Activated T-helper 2 cell treated with anti-CD3 and anti-CD28 coated beads, Interferon-gamma antibody, Interleukin-2, Interleukin-4, amounts not matched to agents 10 μg/mL and 5 μg/mL and 100 μg/mL, durations not matched to agents 14 hours and 24 hours and 36 hours (primary cell): Measurements from ENCODE around the gene NXPH3. TPM values are rescaled to one million over a fixed set of nuclear protein-coding genes. Genes with fewer than 3 reads are reported as not detected.
"Not testable (repeated sequence)": the region's sequence is repeated elsewhere in the genome, so short reads cannot be mapped to it uniquely, and the experiment has no call there.

Experiments
- DNase-seq: peaks from one replicate; pipeline ENCODE4 v3.0.0; 2021; ENCODE audit warnings: low spot score
- H3K27ac Mint-ChIP-seq: one replicate; pipeline ENCODE4 v1.8.0; 2021; ENCODE audit warnings: mixed read lengths
- H3K27me3 Mint-ChIP-seq: one replicate; pipeline ENCODE4 v1.8.0; 2021; ENCODE audit warnings: low read depth, mixed read lengths
- H3K36me3 Mint-ChIP-seq: one replicate; pipeline ENCODE4 v1.8.0; 2021; ENCODE audit warnings: low read depth, mixed read lengths
- H3K4me1 Mint-ChIP-seq: one replicate; pipeline ENCODE4 v1.8.0; 2021; ENCODE audit warnings: low read depth, mixed read lengths
- H3K4me3 Mint-ChIP-seq: one replicate; pipeline ENCODE4 v1.8.0; 2021; ENCODE audit warnings: low read depth, mild to moderate bottlenecking, moderate library complexity, mixed read lengths
- H3K9me3 Mint-ChIP-seq: one replicate; pipeline ENCODE4 v1.8.0; 2021; ENCODE audit warnings: mixed read lengths
- intact Hi-C: fragments of 100-400 bp; cut with micrococcal nuclease; formaldehyde crosslinking; loops from one replicate; pipeline ENCODE4 v1.15.1; 2023
- total RNA-seq: library from RNA; stranded (reverse); gene quantifications from 2 replicates; pipeline ENCODE4 v1.2.3, GENCODE V29; 2022

Gene NXPH3
- total RNA-seq, 1 donor from 2014 or later: 0.21 TPM

- no peaks in the 10 kb centered on the region for H3K9me3 Mint-ChIP-seq
- H3K4me1 Mint-ChIP-seq: no peaks in the 10 kb centered on the region
- intact Hi-C loops: no loop called here
- DNase-seq: no peak
- H3K4me3 Mint-ChIP-seq: no peak overlapping the region
- no peaks in the 10 kb centered on the region for H3K36me3 Mint-ChIP-seq
- no peak overlapping the region for H3K27ac Mint-ChIP-seq
- H3K27me3 Mint-ChIP-seq: no peaks in the 10 kb centered on the region
These were observed 25.7 kb upstream of the NXPH3 start for GRCh38 chr17:49549691-49550678.

- H3K9me3 Mint-ChIP-seq, H3K4me1 Mint-ChIP-seq, H3K36me3 Mint-ChIP-seq, H3K27ac Mint-ChIP-seq, intact Hi-C loops, DNase-seq, H3K4me3 Mint-ChIP-seq, H3K27me3 Mint-ChIP-seq: not testable (repeated sequence)
These were observed 24.9 kb upstream of the NXPH3 start for GRCh38 chr17:49550764-49551163.

- no peaks in the 10 kb centered on the region for H3K36me3 Mint-ChIP-seq
- DNase-seq: no peak
- no peak overlapping the region for H3K4me3 Mint-ChIP-seq
- H3K4me1 Mint-ChIP-seq: no peaks in the 10 kb centered on the region
- H3K27me3 Mint-ChIP-seq: no peaks in the 10 kb centered on the region
- no peak overlapping the region for H3K27ac Mint-ChIP-seq
- intact Hi-C loops: no loop called here
- H3K9me3 Mint-ChIP-seq: no peaks in the 10 kb centered on the region
These were observed 24.2 kb upstream of the NXPH3 start for GRCh38 chr17:49551221-49552069.

GRCh38 chr17:49552070-49552751, 23.5 kb upstream of the NXPH3 start:
- intact Hi-C loops: no loop called here

GRCh38 chr17:49553676-49554335, 21.9 kb upstream of the NXPH3 start:
- Mint-ChIP-seq H3K4me3 (no peak overlapping the region), H3K27me3 (peaks cover 6% of the 10 kb centered on the region), H3K4me1 (peaks cover 3% of the 10 kb centered on the region), H3K27ac (no peak overlapping the region), H3K9me3 (no peaks in the 10 kb centered on the region), H3K36me3 (no peaks in the 10 kb centered on the region)
- intact Hi-C loops: no loop called here
- DNase-seq: no peak

More at GRCh38 chr17:49552070-49552751, 23.5 kb upstream of the NXPH3 start:
- no peak overlapping the region for H3K27ac Mint-ChIP-seq
- DNase-seq: no peak
- H3K36me3 Mint-ChIP-seq: no peaks in the 10 kb centered on the region
- H3K9me3 Mint-ChIP-seq: no peaks in the 10 kb centered on the region
- H3K4me1 Mint-ChIP-seq: no peaks in the 10 kb centered on the region
- no peaks in the 10 kb centered on the region for H3K27me3 Mint-ChIP-seq
- no peak overlapping the region for H3K4me3 Mint-ChIP-seq

GRCh38 chr17:49554694-49555494, 20.8 kb upstream of the NXPH3 start:
- DNase-seq: no peak
- no peak overlapping the region for H3K27ac Mint-ChIP-seq
- intact Hi-C loops: loop anchor here (5.0 kb wide), 1 partner anchor 58 kb away; the partner anchor contains the start of gene NGFR
- H3K36me3 Mint-ChIP-seq: no peaks in the 10 kb centered on the region
- no peaks in the 10 kb centered on the region for H3K9me3 Mint-ChIP-seq
- H3K27me3 Mint-ChIP-seq: peaks cover 9% of the 10 kb centered on the region
- peaks cover 3% of the 10 kb centered on the region for H3K4me1 Mint-ChIP-seq
- H3K4me3 Mint-ChIP-seq: no peak overlapping the region

- Mint-ChIP-seq H3K27ac (no peak overlapping the region), H3K27me3 (peaks cover 12% of the 10 kb centered on the region)
These were observed 20.0 kb upstream of the NXPH3 start for GRCh38 chr17:49555495-49556222.

GRCh38 chr17:49556223-49556943, 19.3 kb upstream of the NXPH3 start:
- peak; percentile 76 for DNase-seq
- H3K9me3 Mint-ChIP-seq: no peaks in the 10 kb centered on the region
- intact Hi-C loops: loop anchor here (1.0 to 5.0 kb wide), 3 partner anchors 59 to 148 kb away; partner anchors contain the start of gene NGFR
- no peaks in the 10 kb centered on the region for H3K36me3 Mint-ChIP-seq
- H3K27ac Mint-ChIP-seq: no peak overlapping the region
- peaks cover 3% of the 10 kb centered on the region for H3K4me1 Mint-ChIP-seq
- peaks cover 16% of the 10 kb centered on the region for H3K27me3 Mint-ChIP-seq
- H3K4me3 Mint-ChIP-seq: no peak overlapping the region

More at GRCh38 chr17:49555495-49556222, 20.0 kb upstream of the NXPH3 start:
- DNase-seq: no peak
- H3K9me3 Mint-ChIP-seq: no peaks in the 10 kb centered on the region
- intact Hi-C loops: loop anchor here (1.0 to 5.0 kb wide), 3 partner anchors 58 to 147 kb away; partner anchors contain the start of gene NGFR
- H3K36me3 Mint-ChIP-seq: no peaks in the 10 kb centered on the region
- peaks cover 3% of the 10 kb centered on the region for H3K4me1 Mint-ChIP-seq
- H3K4me3 Mint-ChIP-seq: no peak overlapping the region

GRCh38 chr17:49557312-49558024, 18.2 kb upstream of the NXPH3 start:
- peaks cover 18% of the 10 kb centered on the region for H3K27me3 Mint-ChIP-seq
- no peak overlapping the region for H3K27ac Mint-ChIP-seq
- H3K4me1 Mint-ChIP-seq: peaks cover 3% of the 10 kb centered on the region
- no peaks in the 10 kb centered on the region for H3K36me3 Mint-ChIP-seq
- intact Hi-C loops: loop anchor here (2.0 to 5.0 kb wide), 2 partner anchors 60 to 149 kb away; partner anchors contain the start of gene NGFR
- no peaks in the 10 kb centered on the region for H3K9me3 Mint-ChIP-seq
- no peak for DNase-seq
- no peak overlapping the region for H3K4me3 Mint-ChIP-seq

GRCh38 chr17:49564638-49565037, 11.0 kb upstream of the NXPH3 start:
- H3K4me3 Mint-ChIP-seq: no peak overlapping the region
- DNase-seq: no peak
- no peaks in the 10 kb centered on the region for H3K36me3 Mint-ChIP-seq
- no peaks in the 10 kb centered on the region for H3K9me3 Mint-ChIP-seq
- intact Hi-C loops: loop anchor here (5.0 to 10.0 kb wide), 2 partner anchors 198 to 370 kb away; partner anchors contain the start of gene FAM117A
- H3K27ac Mint-ChIP-seq: no peak overlapping the region
- H3K27me3 Mint-ChIP-seq: peaks cover 17% of the 10 kb centered on the region
- peaks cover 15% of the 10 kb centered on the region for H3K4me1 Mint-ChIP-seq
